ENCODE results near the gene ATXN7.

DNA sequence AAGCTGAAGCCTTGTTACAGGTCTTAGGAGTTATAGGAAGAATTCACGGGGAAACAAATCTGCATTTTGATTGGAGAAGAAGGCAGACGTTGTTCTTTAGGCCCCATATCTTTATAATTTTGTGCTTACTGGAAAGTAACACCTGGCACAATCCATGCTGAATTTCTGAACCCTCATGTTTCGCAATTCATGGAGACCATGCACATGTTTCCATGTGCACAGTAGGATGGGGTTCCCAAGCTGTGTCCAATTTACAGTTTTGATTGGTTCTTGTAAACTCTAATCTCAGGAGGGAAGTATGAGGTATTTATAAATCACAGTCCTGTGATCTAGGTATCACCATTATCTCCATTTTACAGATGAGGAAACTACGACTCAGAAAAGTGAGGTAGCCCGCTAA, 56.3 kb downstream of the ATXN7 start:
- TF ChIP-seq EZH2phosphoT487 (IDR thresholded peaks at IDR 0.05; ENCODE audit: low read length): no peak
- TF ChIP-seq, protein P1, sequence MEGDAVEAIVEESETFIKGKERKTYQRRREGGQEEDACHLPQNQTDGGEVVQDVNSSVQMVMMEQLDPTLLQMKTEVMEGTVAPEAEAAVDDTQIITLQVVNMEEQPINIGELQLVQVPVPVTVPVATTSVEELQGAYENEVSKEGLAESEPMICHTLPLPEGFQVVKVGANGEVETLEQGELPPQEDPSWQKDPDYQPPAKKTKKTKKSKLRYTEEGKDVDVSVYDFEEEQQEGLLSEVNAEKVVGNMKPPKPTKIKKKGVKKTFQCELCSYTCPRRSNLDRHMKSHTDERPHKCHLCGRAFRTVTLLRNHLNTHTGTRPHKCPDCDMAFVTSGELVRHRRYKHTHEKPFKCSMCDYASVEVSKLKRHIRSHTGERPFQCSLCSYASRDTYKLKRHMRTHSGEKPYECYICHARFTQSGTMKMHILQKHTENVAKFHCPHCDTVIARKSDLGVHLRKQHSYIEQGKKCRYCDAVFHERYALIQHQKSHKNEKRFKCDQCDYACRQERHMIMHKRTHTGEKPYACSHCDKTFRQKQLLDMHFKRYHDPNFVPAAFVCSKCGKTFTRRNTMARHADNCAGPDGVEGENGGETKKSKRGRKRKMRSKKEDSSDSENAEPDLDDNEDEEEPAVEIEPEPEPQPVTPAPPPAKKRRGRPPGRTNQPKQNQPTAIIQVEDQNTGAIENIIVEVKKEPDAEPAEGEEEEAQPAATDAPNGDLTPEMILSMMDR (IDR thresholded peaks at IDR 0.05; ENCODE audit: low read length): no peak

All from MM.1S (cell line).